ENCODE data around the gene KCNH8. TPM values are rescaled to one million over a fixed set of nuclear protein-coding genes. Genes with fewer than 3 reads are reported as not detected.

Gene KCNH8
- total RNA-seq, 3 donors from 2014 or later (not counting 1 experiment from before 2014, with no cell fraction given): 0.10 TPM; not detected in 2

GRCh38 chr3:19342389-19342788 lies 194.1 kb downstream of the KCNH8 start:
- Histone ChIP-seq H3K27me3 (ENCODE audit: control insufficient read depth, insufficient read depth, low read length) (no peaks in the 10 kb centered on the region), H3K27ac (ENCODE audit: low read length) (no peak overlapping the region), H3K36me3 (ENCODE audit: control insufficient read depth, insufficient read depth, low read length) (no peaks in the 10 kb centered on the region), H3K9me3 (ENCODE audit: control insufficient read depth, insufficient read depth, low read length) (no peaks in the 10 kb centered on the region), H3K4me1 (ENCODE audit: control insufficient read depth, insufficient read depth, low read length) (no peaks in the 10 kb centered on the region), H3K4me3 (ENCODE audit: low read length) (no peak overlapping the region)
- WGBS (ENCODE audit: insufficient coverage): 61% methylated on average over 5 of the region's 5 CpGs
- Mint-ChIP-seq H3K4me1 (no peaks in the 10 kb centered on the region), H3K27me3 (ENCODE audit: low read depth in 2 of 2) (no peaks in the 10 kb centered on the region), H3K36me3 (no peaks in the 10 kb centered on the region), H3K27ac (no peak overlapping the region), H3K9me3 (peaks cover 2 to 4% of the 10 kb centered on the region in 2 donors), H3K4me3 (no peak overlapping the region)
- ATAC-seq (no peak), DNase-seq (no peak)
- intact Hi-C loops (cut with micrococcal nuclease): no loop called here
- TF ChIP-seq CTCF (IDR thresholded peaks at IDR 0.05): no peak

- intact Hi-C loops (cut with micrococcal nuclease): no loop called here
- Histone ChIP-seq H3K4me3 (ENCODE audit: low read length) (no peak overlapping the region), H3K27ac (ENCODE audit: low read length) (no peak overlapping the region), H3K36me3 (ENCODE audit: control insufficient read depth, insufficient read depth, low read length) (no peaks in the 10 kb centered on the region), H3K9me3 (ENCODE audit: control insufficient read depth, insufficient read depth, low read length) (no peaks in the 10 kb centered on the region), H3K27me3 (ENCODE audit: control insufficient read depth, insufficient read depth, low read length) (no peaks in the 10 kb centered on the region), H3K4me1 (ENCODE audit: control insufficient read depth, insufficient read depth, low read length) (no peaks in the 10 kb centered on the region)
- no peak for TF ChIP-seq CTCF (IDR thresholded peaks at IDR 0.05)
- Mint-ChIP-seq H3K4me3 (no peak overlapping the region), H3K36me3 (no peaks in the 10 kb centered on the region), H3K4me1 (no peaks in the 10 kb centered on the region), H3K27ac (no peak overlapping the region), H3K27me3 (ENCODE audit: low read depth in 2 of 2) (no peaks in the 10 kb centered on the region), H3K9me3 (no peaks in the 10 kb centered on the region)
- 20% methylated on average over 1 of the region's 1 CpG for WGBS (ENCODE audit: insufficient coverage)
- DNase-seq (no peak), ATAC-seq (no peak)
Measured at GRCh38 chr3:19346759-19347158, 198.4 kb downstream of the KCNH8 start.

- Histone ChIP-seq H3K9me3 (ENCODE audit: control insufficient read depth, insufficient read depth, low read length) (no peaks in the 10 kb centered on the region), H3K4me3 (ENCODE audit: low read length) (no peak overlapping the region), H3K27ac (ENCODE audit: low read length) (peak overlapping the region; percentile 26), H3K36me3 (ENCODE audit: control insufficient read depth, insufficient read depth, low read length) (no peaks in the 10 kb centered on the region), H3K4me1 (ENCODE audit: control insufficient read depth, insufficient read depth, low read length) (no peaks in the 10 kb centered on the region), H3K27me3 (ENCODE audit: control insufficient read depth, insufficient read depth, low read length) (no peaks in the 10 kb centered on the region)
- intact Hi-C loops (cut with micrococcal nuclease): no loop called here
- TF ChIP-seq CTCF (IDR thresholded peaks at IDR 0.05): no peak
- Mint-ChIP-seq H3K27me3 (ENCODE audit: low read depth in 2 of 2) (no peaks in the 10 kb centered on the region), H3K9me3 (no peaks in the 10 kb centered on the region), H3K36me3 (peaks cover 6% of the 10 kb centered on the region), H3K4me1 (no peaks in the 10 kb centered on the region), H3K27ac (no peak overlapping the region), H3K4me3 (no peak overlapping the region)
- no peak for DNase-seq
- no peak for ATAC-seq
- WGBS (ENCODE audit: insufficient coverage): 12% methylated on average over 7 of the region's 7 CpGs
Measured at GRCh38 chr3:19347671-19348070, 199.4 kb downstream of the KCNH8 start.

- Histone ChIP-seq H3K27ac (ENCODE audit: low read length) (peak overlapping the region; percentile 26), H3K36me3 (ENCODE audit: control insufficient read depth, insufficient read depth, low read length) (no peaks in the 10 kb centered on the region), H3K4me1 (ENCODE audit: control insufficient read depth, insufficient read depth, low read length) (no peaks in the 10 kb centered on the region), H3K27me3 (ENCODE audit: control insufficient read depth, insufficient read depth, low read length) (no peaks in the 10 kb centered on the region), H3K4me3 (ENCODE audit: low read length) (peak overlapping the region; percentile 2), H3K9me3 (ENCODE audit: control insufficient read depth, insufficient read depth, low read length) (no peaks in the 10 kb centered on the region)
- H3K4me3 Mint-ChIP-seq: no peak overlapping the region
- TF ChIP-seq CTCF (IDR thresholded peaks at IDR 0.05): no peak
- H3K27me3 Mint-ChIP-seq (ENCODE audit: low read depth in 2 of 2): no peaks in the 10 kb centered on the region
- no peaks in the 10 kb centered on the region for H3K9me3 Mint-ChIP-seq
- 82% methylated on average over 2 of the region's 2 CpGs for WGBS (ENCODE audit: insufficient coverage)
- intact Hi-C loops (cut with micrococcal nuclease): no loop called here
- no peaks in the 10 kb centered on the region for H3K4me1 Mint-ChIP-seq
- ATAC-seq: no peak
- DNase-seq: no peak
- H3K27ac Mint-ChIP-seq: no peak overlapping the region
- peaks cover 7% of the 10 kb centered on the region for H3K36me3 Mint-ChIP-seq
Measured at GRCh38 chr3:19348500-19348899, 200.2 kb downstream of the KCNH8 start.

Measured in natural killer cell (primary cell).